Measurements from ENCODE around the gene TANC1.
"Not testable (repeated sequence)": the region's sequence is repeated elsewhere in the genome, so short reads cannot be mapped to it uniquely, and the experiment has no call there.

Gene TANC1

GRCh38 chr2:159032580-159032979 is 64.1 kb downstream of the TANC1 start:
- no peak for DNase-seq

- DNase-seq = peak; percentile 25
Measured at GRCh38 chr2:159034713-159035112, 66.3 kb downstream of the TANC1 start.

- DNase-seq = peak; percentile 34
Measured at GRCh38 chr2:159035790-159036411, 67.5 kb downstream of the TANC1 start.

GRCh38 chr2:159036461-159036860 is 68.0 kb downstream of the TANC1 start:
- not testable (repeated sequence) for DNase-seq

GRCh38 chr2:159041328-159041727 is 72.9 kb downstream of the TANC1 start:
- DNase-seq = not testable (repeated sequence)

GRCh38 chr2:159042115-159042850 is 73.8 kb downstream of the TANC1 start:
- no peak for DNase-seq

- DNase-seq = no peak
Measured at GRCh38 chr2:159043710-159044109, 75.3 kb downstream of the TANC1 start.

GRCh38 chr2:159044804-159045286 is 76.4 kb downstream of the TANC1 start:
- no peak for DNase-seq

GRCh38 chr2:159045545-159046454 is 77.4 kb downstream of the TANC1 start:
- DNase-seq = no peak

GRCh38 chr2:159046966-159047365 is 78.5 kb downstream of the TANC1 start:
- no peak for DNase-seq

- no peak for DNase-seq
Measured at GRCh38 chr2:159050426-159050825, 82.0 kb downstream of the TANC1 start.

- DNase-seq = no peak
Measured at GRCh38 chr2:159051133-159051532, 82.7 kb downstream of the TANC1 start.

- no peak for DNase-seq
Measured at GRCh38 chr2:159051661-159052060, 83.2 kb downstream of the TANC1 start.

- no peak for DNase-seq
Measured at GRCh38 chr2:159052157-159052601, 83.7 kb downstream of the TANC1 start.

GRCh38 chr2:159053161-159054031 is 85.0 kb downstream of the TANC1 start:
- no peak for DNase-seq

GRCh38 chr2:159054032-159054334 is 85.5 kb downstream of the TANC1 start:
- no peak for DNase-seq

- DNase-seq = no peak
Measured at GRCh38 chr2:159054985-159055384, 86.5 kb downstream of the TANC1 start.

- DNase-seq = no peak
Measured at GRCh38 chr2:159060518-159060917, 92.1 kb downstream of the TANC1 start.

GRCh38 chr2:159063677-159064076 is 95.2 kb downstream of the TANC1 start:
- no peak for DNase-seq

GRCh38 chr2:159064446-159065301 is 96.2 kb downstream of the TANC1 start:
- DNase-seq = peak; percentile 59

- no peak for DNase-seq
Measured at GRCh38 chr2:159065313-159065712, 96.9 kb downstream of the TANC1 start.

Data from DMS79 (cell line).